GM18858 (cell line): Measurements from ENCODE around the gene LDLRAD3.

Experiments
- ATAC-seq: cut with Tn5 transposase; IDR thresholded peaks from one replicate; pipeline ENCODE4 v1.9.1; 2021; ENCODE audit not compliant: unreplicated experiment

Gene LDLRAD3

GRCh38 chr11:36195496-36196354 lies 251.9 kb downstream of the LDLRAD3 start:
- ATAC-seq, result no peak

- no peak for ATAC-seq
Measured at GRCh38 chr11:36196411-36196998, 252.6 kb downstream of the LDLRAD3 start.

- ATAC-seq, result no peak
Measured at GRCh38 chr11:36201411-36201810, 257.5 kb downstream of the LDLRAD3 start.

GRCh38 chr11:36205536-36205935 lies 261.7 kb downstream of the LDLRAD3 start:
- ATAC-seq, result no peak

- no peak for ATAC-seq
Measured at GRCh38 chr11:36210529-36210928, 266.7 kb downstream of the LDLRAD3 start.

GRCh38 chr11:36211761-36212430 lies 268.0 kb downstream of the LDLRAD3 start:
- ATAC-seq, result no peak

GRCh38 chr11:36212564-36213392 lies 268.9 kb downstream of the LDLRAD3 start:
- no peak for ATAC-seq

GRCh38 chr11:36213393-36213840 lies 269.6 kb downstream of the LDLRAD3 start:
- no peak for ATAC-seq

- ATAC-seq, result no peak
Measured at GRCh38 chr11:36214480-36214879, 270.6 kb downstream of the LDLRAD3 start.

- no peak for ATAC-seq
Measured at GRCh38 chr11:36214976-36215692, 271.3 kb downstream of the LDLRAD3 start.

GRCh38 chr11:36215693-36216060 lies 271.8 kb downstream of the LDLRAD3 start:
- ATAC-seq, result no peak

- ATAC-seq, result no peak
Measured at GRCh38 chr11:36216061-36216615, 272.3 kb downstream of the LDLRAD3 start.

- no peak for ATAC-seq
Measured at GRCh38 chr11:36218283-36218921, 274.5 kb downstream of the LDLRAD3 start.

GRCh38 chr11:36219996-36220395 lies 276.1 kb downstream of the LDLRAD3 start:
- no peak for ATAC-seq

- ATAC-seq, result no peak
Measured at GRCh38 chr11:36222831-36223635, 279.2 kb downstream of the LDLRAD3 start.

- ATAC-seq, result no peak
Measured at GRCh38 chr11:36224209-36224882, 280.5 kb downstream of the LDLRAD3 start.

GRCh38 chr11:36227044-36227443 lies 283.2 kb downstream of the LDLRAD3 start:
- ATAC-seq, result no peak

GRCh38 chr11:36228689-36229088 lies 284.8 kb downstream of the LDLRAD3 start:
- ATAC-seq, result no peak
